Activated CD4-positive, alpha-beta T cell treated with anti-CD3 and anti-CD28 coated beads, Interleukin-2, amount 50 U/mL, for 1 hour (primary cell): ENCODE data around the gene MRTFB.
"Not testable (repeated sequence)": the region's sequence is repeated elsewhere in the genome, so short reads cannot be mapped to it uniquely, and the experiment has no call there.

Experiments
- DNase-seq: peaks from one replicate; pipeline ENCODE4 v3.0.0-alpha.2; 2020

The MRTFB gene, protein sequence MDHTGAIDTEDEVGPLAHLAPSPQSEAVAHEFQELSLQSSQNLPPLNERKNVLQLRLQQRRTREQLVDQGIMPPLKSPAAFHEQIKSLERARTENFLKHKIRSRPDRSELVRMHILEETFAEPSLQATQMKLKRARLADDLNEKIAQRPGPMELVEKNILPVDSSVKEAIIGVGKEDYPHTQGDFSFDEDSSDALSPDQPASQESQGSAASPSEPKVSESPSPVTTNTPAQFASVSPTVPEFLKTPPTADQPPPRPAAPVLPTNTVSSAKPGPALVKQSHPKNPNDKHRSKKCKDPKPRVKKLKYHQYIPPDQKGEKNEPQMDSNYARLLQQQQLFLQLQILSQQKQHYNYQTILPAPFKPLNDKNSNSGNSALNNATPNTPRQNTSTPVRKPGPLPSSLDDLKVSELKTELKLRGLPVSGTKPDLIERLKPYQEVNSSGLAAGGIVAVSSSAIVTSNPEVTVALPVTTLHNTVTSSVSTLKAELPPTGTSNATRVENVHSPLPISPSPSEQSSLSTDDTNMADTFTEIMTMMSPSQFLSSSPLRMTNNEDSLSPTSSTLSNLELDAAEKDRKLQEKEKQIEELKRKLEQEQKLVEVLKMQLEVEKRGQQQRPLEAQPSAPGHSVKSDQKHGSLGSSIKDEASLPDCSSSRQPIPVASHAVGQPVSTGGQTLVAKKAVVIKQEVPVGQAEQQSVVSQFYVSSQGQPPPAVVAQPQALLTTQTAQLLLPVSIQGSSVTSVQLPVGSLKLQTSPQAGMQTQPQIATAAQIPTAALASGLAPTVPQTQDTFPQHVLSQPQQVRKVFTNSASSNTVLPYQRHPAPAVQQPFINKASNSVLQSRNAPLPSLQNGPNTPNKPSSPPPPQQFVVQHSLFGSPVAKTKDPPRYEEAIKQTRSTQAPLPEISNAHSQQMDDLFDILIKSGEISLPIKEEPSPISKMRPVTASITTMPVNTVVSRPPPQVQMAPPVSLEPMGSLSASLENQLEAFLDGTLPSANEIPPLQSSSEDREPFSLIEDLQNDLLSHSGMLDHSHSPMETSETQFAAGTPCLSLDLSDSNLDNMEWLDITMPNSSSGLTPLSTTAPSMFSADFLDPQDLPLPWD

GRCh38 chr16:14070877-14071575 is at the start of gene MRTFB:
TSS of gene MRTFB (plus strand) at chr16:14071319. CDS start at chr16:14140607, 69,288 bp downstream.
- peak; percentile 80 for DNase-seq

DNA sequence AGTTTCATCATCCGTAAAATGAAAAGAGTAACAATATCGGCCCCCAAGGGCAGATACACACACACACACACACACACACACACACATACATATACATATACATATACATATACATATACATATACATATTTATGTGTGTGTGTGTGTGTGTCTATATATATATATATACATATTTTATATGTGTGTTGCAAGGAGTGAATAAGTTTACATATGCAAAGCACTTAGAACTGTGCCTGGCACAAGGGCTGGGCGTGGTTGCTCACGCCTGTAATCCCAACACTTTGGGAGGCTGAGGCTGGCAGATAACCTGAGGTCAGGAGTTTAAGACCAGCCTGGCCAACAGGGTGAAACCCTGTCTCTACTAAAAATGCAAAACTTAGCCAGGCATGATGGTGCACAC is 47.6 kb upstream of the MRTFB start:
- not testable (repeated sequence) for DNase-seq

DNA sequence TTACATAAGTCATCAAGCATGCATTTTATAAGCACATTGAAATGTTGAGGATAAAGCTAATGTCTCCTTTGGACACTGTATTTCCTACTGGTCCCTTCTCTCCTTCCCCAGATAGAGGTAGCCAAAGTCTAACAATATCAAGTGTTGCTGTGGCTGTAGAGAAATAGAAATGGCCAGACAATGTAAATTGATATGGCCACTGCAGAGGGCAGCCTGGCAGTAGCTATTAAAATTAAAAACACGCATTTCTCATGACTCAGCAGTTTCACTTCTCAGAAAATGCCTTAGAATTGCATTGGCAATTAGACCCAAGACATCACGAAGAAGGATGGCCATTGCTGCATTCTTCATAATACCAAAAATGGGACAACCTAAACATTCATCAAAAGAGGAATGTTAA is 46.8 kb upstream of the MRTFB start:
- DNase-seq, result no peak

GRCh38 chr16:14026572-14027285 is 44.4 kb upstream of the MRTFB start:
- DNase-seq, result no peak

GRCh38 chr16:14028202-14028601 is 42.9 kb upstream of the MRTFB start:
- no peak for DNase-seq

DNA sequence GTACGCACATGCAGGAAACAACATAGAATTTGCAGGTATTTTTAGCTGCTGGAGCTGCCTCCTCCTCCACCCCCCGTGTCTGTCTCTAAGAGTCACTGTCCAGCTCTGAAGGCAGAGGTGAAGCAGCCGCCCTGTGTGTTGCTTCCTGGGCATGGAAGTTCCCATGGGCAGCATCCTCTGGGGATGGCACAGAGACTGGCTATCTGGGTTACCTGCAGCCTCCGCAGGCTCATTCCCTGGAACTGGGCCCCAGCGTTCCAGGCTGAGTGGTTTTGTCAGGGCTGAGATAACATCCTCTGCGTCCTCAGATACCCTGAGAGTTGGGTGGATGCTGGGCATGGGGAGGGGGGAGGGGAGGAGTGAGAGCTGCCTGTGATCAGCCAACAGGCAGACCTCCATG is 41.5 kb upstream of the MRTFB start:
- no peak for DNase-seq

DNA sequence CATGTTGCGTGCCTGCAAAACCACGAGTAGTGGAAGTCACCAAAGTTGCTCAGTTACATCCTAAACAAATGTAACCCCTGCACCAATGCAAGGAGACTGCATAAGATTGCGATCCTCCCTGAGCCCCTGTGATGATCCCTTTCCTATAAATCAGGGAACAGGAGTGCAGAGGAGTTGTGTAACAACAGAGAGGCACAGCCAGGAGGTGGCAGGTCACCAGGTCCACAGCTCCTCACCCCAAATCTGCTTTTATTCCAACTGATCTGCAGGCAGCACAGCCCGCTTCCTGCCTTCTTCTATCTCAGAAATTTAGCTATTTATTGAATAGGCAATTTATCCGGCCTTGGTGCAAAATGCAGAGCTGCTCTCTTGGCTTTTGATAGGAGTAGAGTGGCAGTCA is 36.0 kb upstream of the MRTFB start:
- no peak for DNase-seq

GRCh38 chr16:14036889-14037288 is 34.2 kb upstream of the MRTFB start:
- no peak for DNase-seq

GRCh38 chr16:14037960-14038359 is 33.2 kb upstream of the MRTFB start:
- DNase-seq, result no peak

DNA sequence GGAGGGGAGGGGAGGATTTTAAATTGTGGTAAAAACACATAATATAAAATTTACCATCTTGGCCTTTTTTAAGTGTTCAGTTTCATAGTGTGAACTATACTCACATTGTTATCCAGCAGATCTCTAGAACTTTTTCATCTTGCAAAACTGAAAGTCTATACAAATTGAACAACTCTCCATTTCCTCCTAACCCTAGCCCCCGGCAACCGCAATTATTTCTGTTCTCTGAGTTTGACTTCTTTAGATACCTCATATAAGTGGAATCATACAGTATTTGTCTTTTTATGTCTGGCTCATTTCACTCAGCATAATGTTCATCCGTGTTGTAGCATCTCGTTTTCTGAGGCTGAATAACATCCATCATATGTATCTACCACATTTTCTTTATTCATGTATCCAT is 30.0 kb upstream of the MRTFB start:
- DNase-seq, result no peak

GRCh38 chr16:14042706-14043105 is 28.4 kb upstream of the MRTFB start:
- DNase-seq, result no peak

- no peak for DNase-seq
Measured at GRCh38 chr16:14043278-14043677, 27.8 kb upstream of the MRTFB start.

- no peak for DNase-seq
Measured at GRCh38 chr16:14043793-14044192, 27.3 kb upstream of the MRTFB start.

DNA sequence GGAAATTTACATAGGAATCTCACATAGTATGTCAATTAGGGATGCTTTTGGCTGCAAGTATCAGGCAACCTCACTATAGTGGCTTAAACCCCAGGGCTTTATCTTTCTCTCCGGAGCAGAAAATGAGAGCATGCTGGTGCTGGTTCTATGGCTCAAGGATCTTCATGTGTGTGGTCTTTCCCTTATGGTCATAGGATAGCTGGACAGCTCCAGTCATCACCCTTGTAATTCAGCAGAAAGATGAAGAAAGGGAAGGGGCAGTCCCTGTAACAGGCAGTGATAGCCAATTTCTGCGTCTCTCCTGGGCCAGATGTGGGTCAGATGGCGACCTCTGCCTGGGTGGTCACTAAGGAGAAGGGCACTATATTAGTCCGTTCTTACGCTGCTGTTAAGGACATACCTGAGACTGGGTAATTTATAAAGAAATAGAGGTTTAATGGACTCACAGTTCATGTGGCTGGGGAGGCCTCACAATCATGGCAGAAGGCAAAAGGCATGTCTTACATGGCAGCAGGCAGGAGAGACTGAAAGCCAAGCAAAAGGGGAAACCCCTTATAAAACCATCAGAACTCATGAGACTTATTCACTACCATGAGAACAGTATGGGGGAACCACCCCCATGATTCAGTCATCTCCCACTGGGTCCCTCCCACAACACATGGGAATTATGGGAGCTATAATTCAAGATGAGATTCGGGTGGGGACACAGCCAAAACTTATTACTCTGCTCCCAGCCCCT is 23.8 kb upstream of the MRTFB start:
- not testable (repeated sequence) for DNase-seq

DNA sequence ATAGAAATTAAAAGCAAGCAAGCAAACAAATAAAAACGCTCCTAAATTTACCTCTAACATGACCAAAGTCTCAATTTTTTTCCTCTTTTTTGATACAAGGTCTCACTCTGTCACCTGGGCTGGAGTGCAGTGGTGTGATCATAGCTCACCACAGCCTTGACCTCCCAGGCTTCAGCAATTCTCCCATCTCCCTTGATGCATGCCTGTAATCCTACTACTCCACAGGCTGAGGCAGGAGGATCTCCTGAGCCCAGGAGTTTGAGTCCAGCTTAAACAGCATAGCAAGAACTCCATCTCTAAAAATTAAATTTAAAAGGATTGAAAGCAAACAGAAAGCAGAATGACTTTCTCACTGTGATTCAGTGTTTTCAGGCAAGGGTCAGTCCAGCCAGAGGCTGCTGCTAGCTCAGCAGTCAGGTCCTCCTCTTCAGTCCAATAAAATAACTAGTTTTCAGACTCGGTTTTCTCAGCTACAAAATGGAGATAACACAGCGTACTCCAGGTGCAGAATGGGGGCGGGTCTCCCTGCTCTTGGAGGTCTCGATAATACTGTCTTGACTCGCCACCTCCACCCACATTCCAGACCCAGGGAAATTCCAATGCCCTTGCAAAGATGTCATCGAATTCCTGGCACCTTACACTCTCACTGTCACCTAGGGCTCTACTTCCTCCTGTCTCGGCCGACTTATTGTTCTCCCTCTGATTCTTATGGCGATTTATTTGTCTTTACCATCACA is 20.7 kb upstream of the MRTFB start:
- no peak for DNase-seq

DNA sequence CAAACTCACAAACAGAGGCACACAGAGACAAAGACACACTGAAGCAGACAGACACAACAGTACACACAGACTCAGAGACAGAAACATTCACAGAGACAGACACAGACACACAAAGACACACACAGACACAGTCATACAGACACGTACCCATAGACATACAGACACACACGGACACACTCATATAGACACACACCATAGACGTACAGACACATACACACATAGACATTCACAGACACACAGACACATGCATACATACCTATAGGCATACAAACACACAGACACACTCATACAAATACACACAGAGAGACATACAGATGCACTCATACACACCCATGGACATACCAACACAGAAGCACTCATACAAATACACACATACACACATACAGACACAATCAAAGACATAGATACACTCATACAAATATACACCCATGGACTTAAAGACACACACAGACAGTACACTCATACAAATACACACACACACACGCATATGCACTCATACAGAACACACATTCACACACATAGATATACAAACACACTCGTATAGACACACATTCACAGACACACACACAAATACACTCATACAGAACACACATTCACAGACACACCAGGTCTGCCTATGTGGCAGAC is 19.9 kb upstream of the MRTFB start:
- DNase-seq, result no peak

DNA sequence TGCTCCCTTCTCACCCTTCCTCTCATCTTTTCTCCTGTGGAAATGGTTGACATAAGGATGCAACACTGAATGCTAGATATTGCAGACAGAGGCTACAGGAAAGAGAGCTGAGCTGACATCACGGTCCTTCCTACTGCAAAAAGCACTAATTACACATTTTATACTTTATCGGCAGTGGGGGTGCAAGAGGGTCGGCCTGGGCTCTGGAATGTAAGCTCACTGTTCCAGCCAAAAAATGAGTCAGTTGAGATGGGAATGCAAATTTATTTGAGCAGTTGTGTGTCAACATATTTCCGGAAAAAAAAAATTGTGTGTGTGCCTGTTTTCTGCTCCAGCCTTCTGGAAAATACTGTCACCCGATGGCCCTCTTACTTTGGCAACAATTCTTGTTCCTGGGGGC is 14.1 kb upstream of the MRTFB start:
- DNase-seq, result no peak

GRCh38 chr16:14057878-14058382 is 13.2 kb upstream of the MRTFB start:
- no peak for DNase-seq

DNA sequence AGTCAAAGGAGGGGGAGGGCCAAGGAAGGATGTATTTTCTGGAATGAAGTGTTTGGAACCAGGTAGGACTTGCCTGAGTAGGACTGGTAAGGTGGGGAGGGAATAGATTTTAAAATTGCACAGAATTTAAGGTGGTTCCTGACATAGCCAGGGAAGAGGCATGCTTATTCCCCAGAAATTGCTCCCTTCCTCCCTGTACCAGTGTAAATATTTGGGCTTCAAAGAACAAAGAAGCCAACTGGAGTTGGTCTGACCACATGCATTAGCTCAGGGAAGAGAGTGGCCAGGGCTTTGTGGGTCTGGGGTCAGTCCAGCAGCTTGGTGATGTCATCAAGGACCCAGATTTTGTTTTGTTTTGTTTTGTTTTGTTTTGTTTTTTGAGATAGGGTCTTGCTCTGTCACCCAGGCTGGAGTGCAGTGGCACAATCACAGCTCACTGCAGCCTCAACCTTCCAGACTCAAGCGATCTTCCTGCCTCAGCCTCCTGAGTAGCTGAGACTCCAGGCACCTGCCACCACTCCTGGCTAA is 9.3 kb upstream of the MRTFB start:
- DNase-seq, result no peak

DNA sequence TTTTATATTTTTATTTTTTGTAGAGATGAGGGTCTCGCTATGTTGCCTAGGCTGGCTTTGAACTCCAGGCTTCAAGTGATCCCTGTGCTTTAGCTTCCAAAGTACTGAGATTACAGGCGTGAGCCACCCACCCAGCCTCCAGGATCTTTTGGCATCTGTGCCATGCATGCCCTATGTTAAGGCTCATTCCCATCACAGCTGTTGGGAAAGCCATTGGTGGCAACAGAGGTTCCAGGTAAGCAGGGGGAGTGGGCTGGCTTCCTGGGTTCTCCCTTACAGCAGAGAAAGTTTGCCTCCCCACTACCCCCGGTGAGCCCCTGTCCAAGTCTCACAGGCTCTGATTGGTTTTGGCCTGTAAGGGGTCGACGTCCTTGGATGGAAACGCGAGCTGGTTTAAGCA is 8.9 kb upstream of the MRTFB start:
- DNase-seq, result no peak
